IMR-90 (cell line): ENCODE measurements around the gene AOPEP.

Source experiments
- BHLHE40 ChIP-seq: fragments of 150-350 bp; IDR thresholded peaks from 2 replicates; pipeline ENCODE4 v1.6.1; 2016; ENCODE audit warnings: mild to moderate bottlenecking, low read depth, low read length
- CEBPB ChIP-seq: IDR thresholded peaks from 2 replicates; pipeline ENCODE4 v1.6.1; 2012; ENCODE audit warnings: low read depth, low read length, improper control_type of control experiment
- CHD1 ChIP-seq: IDR thresholded peaks from 2 replicates; pipeline ENCODE4 v1.6.1; 2012; ENCODE audit warnings: low read depth, low read length, improper control_type of control experiment
- MAZ ChIP-seq: IDR thresholded peaks from 2 replicates; pipeline ENCODE4 v1.6.1; 2012; ENCODE audit warnings: low read depth, mild to moderate bottlenecking, low read length, improper control_type of control experiment, moderate library complexity, borderline replicate concordance
- POLR2A ChIP-seq: IDR thresholded peaks from 2 replicates; pipeline ENCODE4 v1.6.1; 2012; ENCODE audit warnings: mild to moderate bottlenecking, low read depth, low read length
- RAD21 ChIP-seq: IDR thresholded peaks from 2 replicates; pipeline ENCODE4 v1.6.1; 2012; ENCODE audit warnings: low read length, improper control_type of control experiment
- RFX5 ChIP-seq: IDR thresholded peaks from 2 replicates; pipeline ENCODE4 v1.8.0; 2012; ENCODE audit warnings: low read depth, mild to moderate bottlenecking, low read length, moderate library complexity
- USF2 ChIP-seq: fragments of 150-350 bp; IDR thresholded peaks from 2 replicates; pipeline ENCODE4 v1.6.1; 2017; ENCODE audit warnings: mild to moderate bottlenecking, antibody characterized with exemption, low read length, low read depth
- TF ChIP-seq, protein P1 (sequence below): conservative IDR thresholded peaks from 2 replicates; pipeline ENCODE4 v1.5.1; 2012; ENCODE audit warnings: mild to moderate bottlenecking, low read depth, low read length, improper control_type of control experiment

DNA sequence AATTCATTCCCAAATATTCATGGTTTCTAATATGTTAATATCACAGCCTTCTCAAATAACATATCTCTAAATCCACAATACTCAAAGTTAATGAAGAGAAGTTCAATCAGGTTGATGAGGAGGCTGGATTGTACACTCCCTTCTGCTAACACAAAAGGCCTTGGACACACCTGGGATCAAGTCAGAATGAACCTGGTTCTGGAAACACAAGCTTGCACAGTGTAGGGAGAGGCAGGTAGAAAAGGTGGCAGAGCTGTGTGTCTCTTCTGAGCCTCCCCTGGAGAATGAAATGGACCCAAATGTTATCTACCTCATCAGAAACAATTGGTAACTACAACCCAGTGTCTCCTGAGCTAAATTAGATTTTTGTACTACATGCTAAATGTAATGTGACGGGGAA is 46.5 kb upstream of the AOPEP start:
- no peak for TF ChIP-seq CEBPB
- TF ChIP-seq, protein P1, sequence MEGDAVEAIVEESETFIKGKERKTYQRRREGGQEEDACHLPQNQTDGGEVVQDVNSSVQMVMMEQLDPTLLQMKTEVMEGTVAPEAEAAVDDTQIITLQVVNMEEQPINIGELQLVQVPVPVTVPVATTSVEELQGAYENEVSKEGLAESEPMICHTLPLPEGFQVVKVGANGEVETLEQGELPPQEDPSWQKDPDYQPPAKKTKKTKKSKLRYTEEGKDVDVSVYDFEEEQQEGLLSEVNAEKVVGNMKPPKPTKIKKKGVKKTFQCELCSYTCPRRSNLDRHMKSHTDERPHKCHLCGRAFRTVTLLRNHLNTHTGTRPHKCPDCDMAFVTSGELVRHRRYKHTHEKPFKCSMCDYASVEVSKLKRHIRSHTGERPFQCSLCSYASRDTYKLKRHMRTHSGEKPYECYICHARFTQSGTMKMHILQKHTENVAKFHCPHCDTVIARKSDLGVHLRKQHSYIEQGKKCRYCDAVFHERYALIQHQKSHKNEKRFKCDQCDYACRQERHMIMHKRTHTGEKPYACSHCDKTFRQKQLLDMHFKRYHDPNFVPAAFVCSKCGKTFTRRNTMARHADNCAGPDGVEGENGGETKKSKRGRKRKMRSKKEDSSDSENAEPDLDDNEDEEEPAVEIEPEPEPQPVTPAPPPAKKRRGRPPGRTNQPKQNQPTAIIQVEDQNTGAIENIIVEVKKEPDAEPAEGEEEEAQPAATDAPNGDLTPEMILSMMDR: no peak
- TF ChIP-seq BHLHE40: no peak
- no peak for TF ChIP-seq POLR2A
- TF ChIP-seq USF2: no peak
- no peak for TF ChIP-seq RFX5
- TF ChIP-seq CHD1: no peak
- TF ChIP-seq RAD21: no peak
- no peak for TF ChIP-seq MAZ
